Measurements from ENCODE around the gene LAMA4.

GRCh38 chr6:112113918-112114317 lies 140.4 kb downstream of the LAMA4 start:
- TF ChIP-seq CTCF (IDR thresholded peaks at IDR 0.05): no peak
- TF ChIP-seq POLR2A (IDR thresholded peaks at IDR 0.05): no peak

Data from uterus (tissue), 2 donors.